ENCODE measurements around the gene LTBP1.
A peak's percentile ranks its signal among the peaks of the same experiment; 100 is the strongest.

The LTBP1 gene, protein sequence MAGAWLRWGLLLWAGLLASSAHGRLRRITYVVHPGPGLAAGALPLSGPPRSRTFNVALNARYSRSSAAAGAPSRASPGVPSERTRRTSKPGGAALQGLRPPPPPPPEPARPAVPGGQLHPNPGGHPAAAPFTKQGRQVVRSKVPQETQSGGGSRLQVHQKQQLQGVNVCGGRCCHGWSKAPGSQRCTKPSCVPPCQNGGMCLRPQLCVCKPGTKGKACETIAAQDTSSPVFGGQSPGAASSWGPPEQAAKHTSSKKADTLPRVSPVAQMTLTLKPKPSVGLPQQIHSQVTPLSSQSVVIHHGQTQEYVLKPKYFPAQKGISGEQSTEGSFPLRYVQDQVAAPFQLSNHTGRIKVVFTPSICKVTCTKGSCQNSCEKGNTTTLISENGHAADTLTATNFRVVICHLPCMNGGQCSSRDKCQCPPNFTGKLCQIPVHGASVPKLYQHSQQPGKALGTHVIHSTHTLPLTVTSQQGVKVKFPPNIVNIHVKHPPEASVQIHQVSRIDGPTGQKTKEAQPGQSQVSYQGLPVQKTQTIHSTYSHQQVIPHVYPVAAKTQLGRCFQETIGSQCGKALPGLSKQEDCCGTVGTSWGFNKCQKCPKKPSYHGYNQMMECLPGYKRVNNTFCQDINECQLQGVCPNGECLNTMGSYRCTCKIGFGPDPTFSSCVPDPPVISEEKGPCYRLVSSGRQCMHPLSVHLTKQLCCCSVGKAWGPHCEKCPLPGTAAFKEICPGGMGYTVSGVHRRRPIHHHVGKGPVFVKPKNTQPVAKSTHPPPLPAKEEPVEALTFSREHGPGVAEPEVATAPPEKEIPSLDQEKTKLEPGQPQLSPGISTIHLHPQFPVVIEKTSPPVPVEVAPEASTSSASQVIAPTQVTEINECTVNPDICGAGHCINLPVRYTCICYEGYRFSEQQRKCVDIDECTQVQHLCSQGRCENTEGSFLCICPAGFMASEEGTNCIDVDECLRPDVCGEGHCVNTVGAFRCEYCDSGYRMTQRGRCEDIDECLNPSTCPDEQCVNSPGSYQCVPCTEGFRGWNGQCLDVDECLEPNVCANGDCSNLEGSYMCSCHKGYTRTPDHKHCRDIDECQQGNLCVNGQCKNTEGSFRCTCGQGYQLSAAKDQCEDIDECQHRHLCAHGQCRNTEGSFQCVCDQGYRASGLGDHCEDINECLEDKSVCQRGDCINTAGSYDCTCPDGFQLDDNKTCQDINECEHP (N-terminal part only)

DNA sequence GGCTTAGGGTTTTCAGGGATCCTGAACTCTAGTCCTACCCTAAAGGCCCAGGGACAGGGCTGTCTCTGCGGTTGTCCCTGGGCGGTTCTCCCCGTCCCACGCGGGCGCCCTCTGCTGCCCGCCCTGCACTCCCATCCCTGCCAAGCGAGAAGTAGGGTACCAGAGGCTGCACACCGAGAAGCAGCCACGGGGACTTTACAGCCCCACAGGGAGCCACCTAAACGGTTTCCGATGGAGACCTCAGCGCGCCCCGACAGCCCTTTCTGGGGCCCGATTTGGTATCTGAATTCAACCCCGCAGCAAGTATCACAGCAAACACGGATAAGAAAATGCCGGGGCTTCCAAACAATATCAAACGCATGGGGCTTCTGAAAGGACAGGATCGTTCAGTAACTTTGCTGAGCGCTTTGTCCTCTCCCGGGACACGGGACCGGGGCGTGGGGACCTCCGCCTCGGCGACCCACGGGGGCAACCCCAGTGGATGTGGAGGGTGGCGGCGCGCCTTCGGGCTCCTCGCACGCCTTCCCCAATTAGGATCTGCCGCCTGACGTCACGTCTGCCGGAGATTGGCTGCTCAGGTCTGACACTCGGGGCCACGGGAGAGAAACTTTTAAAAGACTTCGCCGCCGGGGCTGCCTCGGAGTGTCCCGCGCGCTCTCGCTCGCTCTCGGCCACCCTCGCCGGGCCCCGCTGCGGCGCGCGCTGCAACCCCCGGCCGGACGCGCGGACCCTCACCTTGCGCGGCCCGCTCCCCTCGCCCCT, at the start of gene LTBP1:
LTBP1 (plus strand) TSS at position 640 of the 762 bp plus-strand sequence. CDS start 372 bp downstream, outside the sequence.
- Histone ChIP-seq H3K4me1 (ENCODE audit: control insufficient read depth, insufficient read depth, low read length) (no peaks in the 10 kb centered on the region), H3K36me3 (ENCODE audit: control insufficient read depth, insufficient read depth, low read length) (no peaks in the 10 kb centered on the region), H3K9ac (ENCODE audit: low read length) (no peak within 1 kb of the TSS), H3K4me3 (ENCODE audit: low read length) (peak within 1 kb of the TSS; percentile 77), H3K27ac (ENCODE audit: low read depth, low read length) (peak within 1 kb of the TSS; percentile 78), H3K27me3 (ENCODE audit: control insufficient read depth, insufficient read depth, low read length) (no peaks in the 10 kb centered on the region)

DNA sequence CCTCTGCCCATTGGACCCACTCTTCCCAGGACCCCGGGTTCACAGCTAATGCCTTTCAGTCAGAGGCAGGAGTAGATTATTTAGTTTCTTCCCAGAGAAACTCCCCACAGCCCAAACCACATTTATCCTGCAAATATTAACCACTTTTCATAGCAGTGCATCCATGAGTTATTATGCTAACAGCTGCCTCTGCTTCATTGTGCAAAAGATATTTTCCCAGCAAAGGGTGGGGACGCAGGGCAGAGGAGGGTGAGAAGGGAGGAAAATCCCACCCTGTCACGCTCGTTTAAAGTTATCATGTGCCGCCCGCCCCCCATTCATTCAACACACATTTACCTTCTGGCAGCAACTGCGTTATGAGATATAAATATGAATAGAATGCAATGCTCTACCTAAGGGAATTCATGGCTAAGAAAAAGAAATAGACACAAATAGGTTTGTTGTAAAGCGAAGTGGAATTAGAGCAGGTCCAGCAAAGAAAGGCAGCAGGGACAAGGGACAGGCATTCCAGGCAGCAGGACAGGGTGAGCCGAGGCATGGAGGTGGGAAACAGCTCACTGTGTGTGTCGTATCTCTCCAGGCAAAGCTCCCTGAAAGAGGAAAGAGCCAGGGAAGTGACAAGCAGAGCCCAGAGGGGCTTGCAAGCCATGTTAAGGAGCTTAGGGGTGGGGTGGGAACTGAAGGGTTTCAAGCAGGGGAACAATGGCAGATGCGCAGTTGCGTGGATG, 46.3 kb upstream of the LTBP1 start:
- no peak overlapping the region for H3K27ac ChIP-seq (ENCODE audit: low read depth, low read length)
- no peaks in the 10 kb centered on the region for H3K4me1 ChIP-seq (ENCODE audit: control insufficient read depth, insufficient read depth, low read length)
- no peak overlapping the region for H3K9ac ChIP-seq (ENCODE audit: low read length)
- H3K4me3 ChIP-seq (ENCODE audit: low read length) = no peak overlapping the region
- no peaks in the 10 kb centered on the region for H3K36me3 ChIP-seq (ENCODE audit: control insufficient read depth, insufficient read depth, low read length)
- no peaks in the 10 kb centered on the region for H3K27me3 ChIP-seq (ENCODE audit: control insufficient read depth, insufficient read depth, low read length)

DNA sequence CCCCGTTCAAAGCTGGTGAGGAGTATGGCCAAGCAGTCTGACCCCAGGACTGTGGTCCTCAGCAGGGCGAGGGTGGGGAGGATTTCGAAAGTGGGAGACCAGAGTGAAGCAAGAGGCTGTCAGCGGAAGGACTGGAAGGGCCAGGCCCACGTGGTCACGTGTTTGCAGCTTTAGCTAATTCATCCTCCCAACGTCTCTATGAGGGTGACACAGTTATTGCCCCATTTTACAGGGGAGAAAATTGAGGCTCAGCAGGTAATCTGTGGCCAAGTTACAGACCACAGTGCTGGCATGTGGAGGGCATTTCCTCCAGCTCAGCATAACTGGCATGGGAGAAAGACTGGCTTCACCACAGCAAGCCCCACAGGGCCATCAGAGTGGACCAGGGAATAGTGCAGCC, 45.4 kb upstream of the LTBP1 start:
- Histone ChIP-seq H3K36me3 (ENCODE audit: control insufficient read depth, insufficient read depth, low read length) (no peaks in the 10 kb centered on the region), H3K4me1 (ENCODE audit: control insufficient read depth, insufficient read depth, low read length) (no peaks in the 10 kb centered on the region), H3K4me3 (ENCODE audit: low read length) (no peak overlapping the region), H3K27me3 (ENCODE audit: control insufficient read depth, insufficient read depth, low read length) (no peaks in the 10 kb centered on the region), H3K9ac (ENCODE audit: low read length) (no peak overlapping the region), H3K27ac (ENCODE audit: low read depth, low read length) (no peak overlapping the region)

DNA sequence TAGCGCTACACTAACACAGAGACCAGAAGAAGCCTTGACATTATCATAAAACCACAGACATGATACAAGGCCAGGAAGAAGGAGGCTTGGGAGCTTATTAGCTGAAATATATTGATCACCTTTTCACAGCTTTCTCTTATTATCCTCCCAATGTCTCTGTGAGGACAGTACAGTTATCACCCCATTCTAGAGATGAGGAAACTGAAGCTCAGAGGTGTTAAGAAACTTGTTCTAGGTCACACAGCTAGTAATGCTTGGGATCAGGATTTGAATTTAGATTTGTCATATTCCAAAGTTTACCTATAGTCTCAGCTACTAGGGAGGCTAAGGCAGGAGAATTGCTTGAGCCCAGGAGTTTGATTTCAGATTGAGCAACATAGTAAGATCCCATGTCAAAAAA, 44.6 kb upstream of the LTBP1 start:
- no peaks in the 10 kb centered on the region for H3K36me3 ChIP-seq (ENCODE audit: control insufficient read depth, insufficient read depth, low read length)
- H3K9ac ChIP-seq (ENCODE audit: low read length) = no peak overlapping the region
- no peaks in the 10 kb centered on the region for H3K4me1 ChIP-seq (ENCODE audit: control insufficient read depth, insufficient read depth, low read length)
- H3K4me3 ChIP-seq (ENCODE audit: low read length) = no peak overlapping the region
- H3K27me3 ChIP-seq (ENCODE audit: control insufficient read depth, insufficient read depth, low read length) = no peaks in the 10 kb centered on the region
- H3K27ac ChIP-seq (ENCODE audit: low read depth, low read length) = no peak overlapping the region

DNA sequence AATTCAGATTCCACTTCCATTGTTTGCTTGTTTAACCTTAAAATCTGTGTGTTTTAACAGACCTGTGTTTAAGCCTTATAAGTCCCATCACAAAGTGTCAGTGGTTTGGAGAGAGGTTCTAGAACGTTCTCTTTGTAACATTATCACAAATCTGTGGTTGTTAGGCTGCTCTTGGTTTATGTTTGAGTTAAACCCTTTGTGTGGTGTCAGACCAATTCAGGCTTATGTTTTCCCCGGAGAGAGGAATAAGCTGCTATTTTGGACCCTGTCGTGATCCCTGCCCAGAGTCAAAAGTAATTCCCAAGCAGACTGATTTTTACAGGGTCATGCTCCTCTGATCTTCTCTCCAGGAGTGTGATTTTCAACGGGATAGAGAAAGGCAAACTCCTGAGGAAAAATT, 43.8 kb upstream of the LTBP1 start:
- Histone ChIP-seq H3K27ac (ENCODE audit: low read depth, low read length) (no peak overlapping the region), H3K4me3 (ENCODE audit: low read length) (no peak overlapping the region), H3K27me3 (ENCODE audit: control insufficient read depth, insufficient read depth, low read length) (no peaks in the 10 kb centered on the region), H3K9ac (ENCODE audit: low read length) (no peak overlapping the region), H3K36me3 (ENCODE audit: control insufficient read depth, insufficient read depth, low read length) (no peaks in the 10 kb centered on the region), H3K4me1 (ENCODE audit: control insufficient read depth, insufficient read depth, low read length) (no peaks in the 10 kb centered on the region)

DNA sequence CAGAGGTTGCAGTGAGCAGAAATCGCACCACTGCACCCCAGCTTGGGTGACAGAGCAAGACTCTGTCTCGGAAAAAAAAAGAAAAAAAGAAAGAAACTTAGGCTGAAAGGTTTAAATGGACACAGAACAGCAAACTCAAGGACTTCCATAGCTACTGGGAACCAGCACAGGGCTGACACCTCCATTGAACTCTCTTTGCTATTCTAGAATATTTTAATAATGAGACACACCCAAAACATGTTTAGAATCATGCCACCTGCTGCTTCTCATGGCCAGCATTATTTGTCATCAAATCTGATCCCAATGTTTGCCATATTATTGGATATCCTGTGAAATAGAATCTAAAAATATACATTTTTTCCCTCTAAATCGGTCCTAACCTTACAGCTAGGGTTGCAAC, 42.7 kb upstream of the LTBP1 start:
- no peaks in the 10 kb centered on the region for H3K36me3 ChIP-seq (ENCODE audit: control insufficient read depth, insufficient read depth, low read length)
- H3K4me1 ChIP-seq (ENCODE audit: control insufficient read depth, insufficient read depth, low read length) = no peaks in the 10 kb centered on the region
- no peaks in the 10 kb centered on the region for H3K27me3 ChIP-seq (ENCODE audit: control insufficient read depth, insufficient read depth, low read length)
- no peak overlapping the region for H3K27ac ChIP-seq (ENCODE audit: low read depth, low read length)
- no peak overlapping the region for H3K4me3 ChIP-seq (ENCODE audit: low read length)
- H3K9ac ChIP-seq (ENCODE audit: low read length) = no peak overlapping the region

DNA sequence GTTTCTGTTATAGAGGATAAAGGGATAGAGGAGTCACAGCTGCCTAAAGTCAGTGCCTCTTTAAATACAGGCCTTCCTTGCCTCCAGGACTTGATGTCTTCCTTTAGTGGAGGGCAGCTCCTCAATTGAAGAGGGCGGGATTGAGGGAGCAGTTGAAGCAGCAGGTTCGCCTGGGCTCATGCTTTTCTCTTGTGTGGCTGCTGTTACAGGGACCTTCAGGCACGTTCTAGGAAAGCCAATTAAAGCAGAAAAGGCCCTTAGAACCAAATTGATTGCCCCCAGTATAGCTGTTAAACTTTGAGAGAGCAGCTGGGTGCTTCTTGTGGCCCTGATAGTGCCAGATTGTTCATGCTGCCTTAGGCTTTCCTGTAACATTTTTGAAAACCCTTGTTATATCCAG, 42.0 kb upstream of the LTBP1 start:
- Histone ChIP-seq H3K27ac (ENCODE audit: low read depth, low read length) (no peak overlapping the region), H3K36me3 (ENCODE audit: control insufficient read depth, insufficient read depth, low read length) (no peaks in the 10 kb centered on the region), H3K9ac (ENCODE audit: low read length) (no peak overlapping the region), H3K27me3 (ENCODE audit: control insufficient read depth, insufficient read depth, low read length) (no peaks in the 10 kb centered on the region), H3K4me3 (ENCODE audit: low read length) (no peak overlapping the region), H3K4me1 (ENCODE audit: control insufficient read depth, insufficient read depth, low read length) (no peaks in the 10 kb centered on the region)

DNA sequence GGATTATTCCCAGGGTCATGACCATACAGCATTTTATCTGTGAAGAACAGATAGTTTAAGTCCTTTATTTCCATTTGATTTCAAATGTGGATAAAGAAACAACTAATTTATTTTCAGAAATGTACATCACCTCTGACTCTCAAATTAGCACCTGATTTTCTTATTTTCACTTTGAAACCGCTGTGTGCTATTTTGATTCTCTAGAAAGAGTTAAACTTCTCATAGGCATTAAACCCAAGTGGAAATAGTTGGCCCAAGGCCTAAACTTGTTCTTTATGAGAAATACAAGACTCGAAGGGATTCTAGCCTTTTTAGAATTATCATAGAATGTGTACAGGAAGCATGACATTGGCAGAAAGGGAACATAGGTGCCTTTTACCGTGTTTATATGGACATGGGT, 41.5 kb upstream of the LTBP1 start:
- H3K4me1 ChIP-seq (ENCODE audit: control insufficient read depth, insufficient read depth, low read length) = no peaks in the 10 kb centered on the region
- no peak overlapping the region for H3K27ac ChIP-seq (ENCODE audit: low read depth, low read length)
- no peak overlapping the region for H3K4me3 ChIP-seq (ENCODE audit: low read length)
- no peaks in the 10 kb centered on the region for H3K27me3 ChIP-seq (ENCODE audit: control insufficient read depth, insufficient read depth, low read length)
- H3K36me3 ChIP-seq (ENCODE audit: control insufficient read depth, insufficient read depth, low read length) = no peaks in the 10 kb centered on the region
- no peak overlapping the region for H3K9ac ChIP-seq (ENCODE audit: low read length)

DNA sequence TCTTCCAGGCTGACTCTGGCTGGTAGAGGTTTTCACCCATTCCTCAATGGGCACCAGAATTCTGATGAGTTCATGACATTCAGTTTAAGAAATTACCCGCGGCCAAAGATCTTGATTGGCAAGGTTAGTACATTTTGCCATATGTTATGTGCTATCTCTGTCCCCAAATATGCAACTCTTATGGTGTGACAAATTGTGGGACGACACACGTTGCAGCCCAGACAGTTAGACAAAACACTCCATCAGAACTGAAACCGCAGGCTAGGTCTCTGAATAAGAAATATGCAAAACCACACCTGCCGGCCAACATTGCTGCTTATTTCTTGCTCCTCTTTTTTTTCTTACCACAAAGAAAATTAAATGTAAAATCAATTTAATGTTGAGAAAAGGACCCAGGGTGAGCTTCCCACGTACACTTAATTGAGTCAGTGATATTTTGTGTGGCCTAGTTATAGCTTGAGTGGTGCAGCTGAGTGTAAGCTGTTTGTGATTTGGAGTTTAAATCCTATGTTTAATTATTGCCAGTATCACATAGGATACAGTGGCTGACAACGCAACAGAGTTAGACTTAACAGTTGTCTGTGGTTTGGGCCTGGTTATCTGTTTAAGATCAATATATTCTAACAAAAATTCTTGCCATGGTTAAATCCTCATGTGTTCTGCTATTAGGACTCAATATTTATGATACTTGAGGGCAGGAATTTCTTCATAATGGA, 35.7 kb upstream of the LTBP1 start:
- H3K27me3 ChIP-seq (ENCODE audit: control insufficient read depth, insufficient read depth, low read length) = no peaks in the 10 kb centered on the region
- H3K4me3 ChIP-seq (ENCODE audit: low read length) = no peak overlapping the region
- H3K36me3 ChIP-seq (ENCODE audit: control insufficient read depth, insufficient read depth, low read length) = no peaks in the 10 kb centered on the region
- H3K4me1 ChIP-seq (ENCODE audit: control insufficient read depth, insufficient read depth, low read length) = no peaks in the 10 kb centered on the region
- no peak overlapping the region for H3K27ac ChIP-seq (ENCODE audit: low read depth, low read length)
- H3K9ac ChIP-seq (ENCODE audit: low read length) = no peak overlapping the region

DNA sequence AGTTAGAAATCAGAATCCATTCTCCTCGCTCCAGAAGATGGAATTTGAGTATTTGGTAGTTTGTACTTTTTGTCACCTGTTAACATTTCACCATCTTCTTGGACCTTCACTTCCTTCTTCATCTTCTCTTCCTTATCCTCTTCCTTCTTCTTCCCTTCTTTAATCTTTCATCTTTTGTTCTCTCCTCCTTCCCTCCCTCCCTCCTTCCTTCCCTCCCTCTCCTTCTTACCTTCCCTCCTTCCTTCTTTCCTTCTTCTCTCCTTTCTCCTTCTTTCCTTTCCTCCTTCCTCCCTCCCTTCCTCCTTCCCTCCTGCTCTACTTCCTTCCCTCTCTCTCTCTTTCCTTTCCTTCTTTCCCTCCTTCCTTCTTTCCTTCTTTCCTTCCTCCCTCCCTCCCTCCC, 31.1 kb upstream of the LTBP1 start:
- no peaks in the 10 kb centered on the region for H3K4me1 ChIP-seq (ENCODE audit: control insufficient read depth, insufficient read depth, low read length)
- no peaks in the 10 kb centered on the region for H3K27me3 ChIP-seq (ENCODE audit: control insufficient read depth, insufficient read depth, low read length)
- no peak overlapping the region for H3K4me3 ChIP-seq (ENCODE audit: low read length)
- no peaks in the 10 kb centered on the region for H3K36me3 ChIP-seq (ENCODE audit: control insufficient read depth, insufficient read depth, low read length)
- H3K27ac ChIP-seq (ENCODE audit: low read depth, low read length) = no peak overlapping the region
- H3K9ac ChIP-seq (ENCODE audit: low read length) = no peak overlapping the region

DNA sequence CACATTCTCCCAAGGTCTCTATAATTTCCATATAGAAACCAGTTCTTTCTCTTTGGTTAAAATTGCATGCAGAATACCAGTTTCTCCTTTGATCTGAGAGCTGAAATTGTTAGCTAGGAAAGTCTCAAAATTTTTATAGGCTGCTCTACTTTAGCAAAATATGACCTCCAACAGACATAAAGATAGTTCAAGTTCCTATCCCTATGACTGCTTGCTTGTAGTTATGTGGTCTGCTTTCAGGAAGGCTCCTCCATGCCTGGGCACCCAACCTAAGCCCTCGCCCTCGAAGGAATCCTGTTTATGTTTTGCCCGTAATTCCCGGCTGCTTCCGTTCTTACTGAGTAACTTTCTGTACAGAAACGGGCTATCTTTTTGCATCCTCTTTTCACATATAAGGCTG, 28.0 kb upstream of the LTBP1 start:
- H3K4me3 ChIP-seq (ENCODE audit: low read length) = no peak overlapping the region
- no peak overlapping the region for H3K9ac ChIP-seq (ENCODE audit: low read length)
- H3K27ac ChIP-seq (ENCODE audit: low read depth, low read length) = no peak overlapping the region
- no peaks in the 10 kb centered on the region for H3K36me3 ChIP-seq (ENCODE audit: control insufficient read depth, insufficient read depth, low read length)
- H3K4me1 ChIP-seq (ENCODE audit: control insufficient read depth, insufficient read depth, low read length) = no peaks in the 10 kb centered on the region
- H3K27me3 ChIP-seq (ENCODE audit: control insufficient read depth, insufficient read depth, low read length) = no peaks in the 10 kb centered on the region
